ENCODE results near the gene HEBP1. TPM values are rescaled to one million over a fixed set of nuclear protein-coding genes. Genes with fewer than 3 reads are reported as not detected.
A peak's percentile ranks its signal among the peaks of the same experiment; 100 is the strongest.

HEBP1 gene
- total and polyA plus RNA-seq, 5 donors from 2014 or later, result 12.1 to 26.3 (median 21.8) TPM

DNA sequence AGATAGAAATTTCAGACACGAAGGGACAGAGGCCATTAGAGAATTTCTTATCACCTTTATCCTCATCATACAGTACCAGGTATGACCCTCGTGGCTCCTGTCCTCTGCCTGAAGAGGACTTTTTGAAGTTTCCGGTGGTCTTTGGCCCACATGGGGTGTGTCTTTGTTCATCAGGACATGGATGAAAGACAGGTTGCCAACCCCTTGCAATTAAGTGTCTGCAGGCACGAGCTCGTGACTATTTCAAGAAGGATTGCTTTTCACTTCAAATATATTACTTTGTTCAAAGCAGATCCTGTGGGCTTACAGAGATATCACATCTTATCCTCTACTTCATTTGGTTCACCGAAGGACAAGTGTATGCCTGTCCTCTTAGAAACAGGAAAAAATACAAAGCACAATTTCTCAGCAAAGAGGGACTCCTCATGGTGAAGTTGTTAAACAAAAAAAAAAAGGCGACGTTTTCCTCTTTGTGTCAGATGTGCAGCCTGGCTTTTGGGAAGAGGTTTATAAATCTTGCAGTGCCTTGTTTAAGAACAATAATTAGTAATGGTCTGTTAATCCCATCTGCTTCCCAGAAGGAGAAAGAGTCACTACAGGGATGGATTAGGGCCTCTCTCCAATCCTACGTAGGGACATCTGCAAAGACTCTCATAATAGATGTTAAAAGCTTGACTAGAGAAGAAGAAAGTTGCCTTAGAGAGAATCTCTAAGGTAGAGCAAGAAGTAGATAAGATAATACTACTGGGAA, 30.7 kb upstream of the HEBP1 start:
- no peaks in the 10 kb centered on the region for H3K36me3 ChIP-seq (ENCODE audit: control insufficient read depth, insufficient read depth, low read length)
- Mint-ChIP-seq H3K9me3 (no peaks in the 10 kb centered on the region), H3K27ac (no peak overlapping the region), H3K36me3 (peaks cover 2% of the 10 kb centered on the region), H3K4me1 (no peaks in the 10 kb centered on the region), H3K27me3 (peaks cover 31% of the 10 kb centered on the region), H3K4me3 (no peak overlapping the region)
- no peak overlapping the region for H3K27ac ChIP-seq (ENCODE audit: insufficient read depth, low read length, poor library complexity, severe bottlenecking)
- H3K4me1 ChIP-seq (ENCODE audit: control insufficient read depth, insufficient read depth, low read length, poor library complexity, severe bottlenecking), result no peaks in the 10 kb centered on the region
- H3K27me3 ChIP-seq (ENCODE audit: control insufficient read depth, insufficient read depth, low read length), result peaks cover 23% of the 10 kb centered on the region
- H3K4me3 ChIP-seq (ENCODE audit: low read depth, low read length), result no peak overlapping the region
- ATAC-seq (ENCODE audit: low read depth in 2 of 2) (no peak), DNase-seq (no peak)
- no peaks in the 10 kb centered on the region for H3K9me3 ChIP-seq (ENCODE audit: control insufficient read depth in 2 of 2, low read length in 2 of 2)

DNA sequence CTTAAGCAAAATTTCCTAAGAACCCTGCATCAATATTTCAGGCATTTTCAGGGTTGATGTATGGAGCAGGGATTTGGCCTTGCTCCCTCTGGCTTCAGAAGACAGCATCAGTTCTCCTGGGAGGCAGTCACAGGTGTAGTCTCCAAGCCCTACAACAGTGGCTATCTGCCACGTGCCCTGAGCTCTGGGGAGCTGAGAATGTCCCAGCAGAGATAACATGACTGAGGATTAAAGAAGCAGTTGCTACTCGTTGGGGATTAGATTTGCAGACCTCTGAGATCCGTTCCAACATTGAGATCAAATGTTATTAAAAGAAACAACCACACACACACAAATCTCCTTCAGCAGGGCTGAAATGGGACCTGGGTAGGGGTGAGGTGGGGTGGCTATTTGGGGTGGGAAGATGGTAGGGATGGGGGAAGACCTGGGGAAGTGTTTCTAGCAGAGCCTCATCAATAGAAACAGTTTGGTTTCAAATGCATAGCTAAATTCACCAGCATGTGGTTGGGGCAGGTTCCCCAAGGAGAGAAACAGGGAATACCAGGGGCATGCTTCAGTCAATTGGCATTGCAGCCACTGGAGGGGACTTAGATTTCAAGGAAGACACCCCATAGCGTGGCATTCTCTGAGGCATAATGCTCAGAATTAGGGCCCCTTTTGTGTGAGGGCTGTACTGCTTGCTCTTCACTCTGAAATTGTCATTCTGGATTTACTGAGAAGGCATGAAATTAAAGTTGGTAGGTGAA, 28.9 kb upstream of the HEBP1 start:
- Mint-ChIP-seq H3K4me3 (no peak overlapping the region), H3K9me3 (no peaks in the 10 kb centered on the region), H3K36me3 (peaks cover 7% of the 10 kb centered on the region), H3K27ac (no peak overlapping the region), H3K4me1 (no peaks in the 10 kb centered on the region), H3K27me3 (peaks cover 44% of the 10 kb centered on the region)
- Histone ChIP-seq H3K27ac (ENCODE audit: insufficient read depth, low read length, poor library complexity, severe bottlenecking) (no peak overlapping the region), H3K36me3 (ENCODE audit: control insufficient read depth, insufficient read depth, low read length) (no peaks in the 10 kb centered on the region), H3K9me3 (ENCODE audit: control insufficient read depth in 2 of 2, low read length in 2 of 2) (no peaks in the 10 kb centered on the region), H3K4me3 (ENCODE audit: low read depth, low read length) (no peak overlapping the region), H3K27me3 (ENCODE audit: control insufficient read depth, insufficient read depth, low read length) (peaks cover 26% of the 10 kb centered on the region), H3K4me1 (ENCODE audit: control insufficient read depth, insufficient read depth, low read length, poor library complexity, severe bottlenecking) (no peaks in the 10 kb centered on the region)
- DNase-seq, result no peak
- ATAC-seq (ENCODE audit: low read depth in 2 of 2), result no peak

DNA sequence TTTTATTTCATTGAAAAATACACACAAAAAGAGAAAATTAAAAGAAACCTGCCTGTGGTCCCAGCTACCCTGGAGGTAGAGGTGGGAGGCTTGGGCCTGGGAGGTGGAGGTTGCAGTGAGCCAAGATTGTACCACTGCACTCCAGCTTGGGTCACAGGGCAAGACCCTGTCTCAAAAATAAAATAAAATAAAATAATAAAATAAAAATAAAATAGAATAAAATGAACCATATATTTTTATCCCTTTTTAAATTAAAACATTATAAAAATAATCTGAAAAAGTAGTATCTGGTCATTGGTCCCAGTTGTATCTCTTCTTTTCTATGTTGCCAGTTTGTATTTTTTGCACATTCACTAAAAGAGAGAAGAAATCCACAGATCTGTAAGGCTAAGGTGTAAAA, 27.4 kb upstream of the HEBP1 start:
- H3K36me3 Mint-ChIP-seq, result peaks cover 7% of the 10 kb centered on the region
- no peak for ATAC-seq (ENCODE audit: low read depth in 2 of 2)
- Histone ChIP-seq H3K27me3 (ENCODE audit: control insufficient read depth, insufficient read depth, low read length) (peaks cover 26% of the 10 kb centered on the region), H3K4me3 (ENCODE audit: low read depth, low read length) (no peak overlapping the region), H3K4me1 (ENCODE audit: control insufficient read depth, insufficient read depth, low read length, poor library complexity, severe bottlenecking) (no peaks in the 10 kb centered on the region), H3K27ac (ENCODE audit: insufficient read depth, low read length, poor library complexity, severe bottlenecking) (no peak overlapping the region), H3K9me3 (ENCODE audit: control insufficient read depth in 2 of 2, low read length in 2 of 2) (no peaks in the 10 kb centered on the region), H3K36me3 (ENCODE audit: control insufficient read depth, insufficient read depth, low read length) (no peaks in the 10 kb centered on the region)
- H3K27ac Mint-ChIP-seq, result no peak overlapping the region
- peaks cover 0 to 2% (median 0%) of the 10 kb centered on the region in 7 donors for H3K9me3 Mint-ChIP-seq
- H3K4me1 Mint-ChIP-seq, result no peaks in the 10 kb centered on the region
- peaks cover 48% of the 10 kb centered on the region for H3K27me3 Mint-ChIP-seq
- DNase-seq, result no peak
- H3K4me3 Mint-ChIP-seq, result no peak overlapping the region

DNA sequence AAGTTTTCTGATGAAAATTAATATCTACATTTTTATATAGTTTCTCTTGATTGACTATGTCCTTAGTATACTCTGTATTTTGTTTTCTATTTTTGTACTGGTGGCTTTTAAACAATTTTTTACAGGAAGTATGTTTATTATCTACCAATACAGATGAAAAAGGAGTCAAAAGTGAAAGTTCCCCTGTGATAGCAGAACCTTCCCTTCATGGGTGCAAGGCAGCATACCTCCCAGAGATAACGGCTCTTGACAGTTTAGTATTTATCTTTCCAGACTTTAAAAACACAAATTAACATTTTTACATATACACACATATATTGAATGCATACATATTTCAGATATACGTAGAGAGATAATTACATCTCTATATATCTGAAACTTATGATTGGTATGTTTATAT, 27.0 kb upstream of the HEBP1 start:
- Mint-ChIP-seq H3K9me3 (peaks cover 0 to 2% (median 0%) of the 10 kb centered on the region in 7 donors), H3K4me1 (no peaks in the 10 kb centered on the region), H3K36me3 (peaks cover 7% of the 10 kb centered on the region), H3K4me3 (no peak overlapping the region), H3K27me3 (peaks cover 48% of the 10 kb centered on the region), H3K27ac (no peak overlapping the region)
- no peak for ATAC-seq (ENCODE audit: low read depth in 2 of 2)
- Histone ChIP-seq H3K4me1 (ENCODE audit: control insufficient read depth, insufficient read depth, low read length, poor library complexity, severe bottlenecking) (no peaks in the 10 kb centered on the region), H3K4me3 (ENCODE audit: low read depth, low read length) (no peak overlapping the region), H3K27me3 (ENCODE audit: control insufficient read depth, insufficient read depth, low read length) (peaks cover 26% of the 10 kb centered on the region), H3K27ac (ENCODE audit: insufficient read depth, low read length, poor library complexity, severe bottlenecking) (no peak overlapping the region), H3K9me3 (ENCODE audit: control insufficient read depth in 2 of 2, low read length in 2 of 2) (no peaks in the 10 kb centered on the region), H3K36me3 (ENCODE audit: control insufficient read depth, insufficient read depth, low read length) (no peaks in the 10 kb centered on the region)
- DNase-seq, result no peak

DNA sequence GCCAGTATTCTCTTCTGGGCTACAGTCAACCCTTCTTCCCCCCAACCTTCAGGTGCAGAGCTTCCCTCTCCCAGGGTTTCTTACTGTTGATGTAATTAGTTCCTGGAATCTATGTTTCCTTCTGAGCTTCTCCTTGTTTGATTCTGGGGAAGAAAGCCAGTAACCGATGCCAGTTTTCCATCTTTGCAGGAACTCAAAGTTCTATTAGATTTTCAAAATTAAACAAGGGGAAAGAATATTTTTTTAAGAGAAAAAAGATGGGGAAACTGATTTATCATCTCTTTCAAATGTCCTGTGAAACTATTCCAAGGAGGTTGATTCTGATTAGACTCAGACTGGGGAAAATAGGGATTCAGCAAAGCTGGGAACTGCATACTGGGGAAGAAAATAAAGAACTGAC, 26.2 kb upstream of the HEBP1 start:
- peaks cover 7% of the 10 kb centered on the region for H3K36me3 Mint-ChIP-seq
- peaks cover 24% of the 10 kb centered on the region for H3K27me3 ChIP-seq (ENCODE audit: control insufficient read depth, insufficient read depth, low read length)
- H3K4me3 Mint-ChIP-seq, result no peak overlapping the region
- peaks cover 48% of the 10 kb centered on the region for H3K27me3 Mint-ChIP-seq
- DNase-seq (no peak), ATAC-seq (ENCODE audit: low read depth in 2 of 2) (no peak)
- peaks cover 0 to 2% (median 0%) of the 10 kb centered on the region in 7 donors for H3K9me3 Mint-ChIP-seq
- H3K4me1 Mint-ChIP-seq, result no peaks in the 10 kb centered on the region
- H3K9me3 ChIP-seq (ENCODE audit: control insufficient read depth in 2 of 2, low read length in 2 of 2), result no peaks in the 10 kb centered on the region
- H3K4me3 ChIP-seq (ENCODE audit: low read depth, low read length), result no peak overlapping the region
- no peak overlapping the region for H3K27ac ChIP-seq (ENCODE audit: insufficient read depth, low read length, poor library complexity, severe bottlenecking)
- no peak overlapping the region for H3K27ac Mint-ChIP-seq
- H3K36me3 ChIP-seq (ENCODE audit: control insufficient read depth, insufficient read depth, low read length), result no peaks in the 10 kb centered on the region
- H3K4me1 ChIP-seq (ENCODE audit: control insufficient read depth, insufficient read depth, low read length, poor library complexity, severe bottlenecking), result no peaks in the 10 kb centered on the region

DNA sequence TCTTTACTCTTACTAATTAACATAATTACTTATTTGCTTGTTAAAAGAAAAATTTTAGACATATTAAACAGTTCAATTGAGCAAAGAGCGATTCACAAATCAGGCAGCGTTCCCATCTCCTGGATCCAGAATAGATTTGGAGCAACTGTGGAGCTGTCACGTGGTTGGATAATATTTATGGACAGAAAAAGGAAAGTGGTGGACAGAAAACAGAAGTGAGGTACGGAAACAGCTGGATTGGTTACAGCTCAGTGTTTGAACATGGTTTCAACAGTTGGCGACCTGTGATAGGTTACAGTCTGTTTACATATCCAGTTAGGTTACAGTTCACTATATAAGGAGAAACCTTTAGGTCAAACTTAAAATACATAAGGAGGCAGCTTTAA, 24.5 kb upstream of the HEBP1 start:
- peaks cover 53% of the 10 kb centered on the region for H3K27me3 Mint-ChIP-seq
- DNase-seq (no peak), ATAC-seq (ENCODE audit: low read depth in 2 of 2) (no peak)
- H3K27me3 ChIP-seq (ENCODE audit: control insufficient read depth, insufficient read depth, low read length), result peaks cover 21% of the 10 kb centered on the region
- H3K36me3 ChIP-seq (ENCODE audit: control insufficient read depth, insufficient read depth, low read length), result no peaks in the 10 kb centered on the region
- peaks cover 7% of the 10 kb centered on the region for H3K36me3 Mint-ChIP-seq
- H3K9me3 Mint-ChIP-seq, result peaks cover 0 to 2% (median 0%) of the 10 kb centered on the region in 7 donors
- no peak overlapping the region for H3K27ac Mint-ChIP-seq
- H3K9me3 ChIP-seq (ENCODE audit: control insufficient read depth in 2 of 2, low read length in 2 of 2), result no peaks in the 10 kb centered on the region
- no peak overlapping the region for H3K4me3 ChIP-seq (ENCODE audit: low read depth, low read length)
- H3K4me3 Mint-ChIP-seq, result no peak overlapping the region
- H3K4me1 Mint-ChIP-seq, result no peaks in the 10 kb centered on the region
- H3K27ac ChIP-seq (ENCODE audit: insufficient read depth, low read length, poor library complexity, severe bottlenecking), result no peak overlapping the region
- no peaks in the 10 kb centered on the region for H3K4me1 ChIP-seq (ENCODE audit: control insufficient read depth, insufficient read depth, low read length, poor library complexity, severe bottlenecking)

DNA sequence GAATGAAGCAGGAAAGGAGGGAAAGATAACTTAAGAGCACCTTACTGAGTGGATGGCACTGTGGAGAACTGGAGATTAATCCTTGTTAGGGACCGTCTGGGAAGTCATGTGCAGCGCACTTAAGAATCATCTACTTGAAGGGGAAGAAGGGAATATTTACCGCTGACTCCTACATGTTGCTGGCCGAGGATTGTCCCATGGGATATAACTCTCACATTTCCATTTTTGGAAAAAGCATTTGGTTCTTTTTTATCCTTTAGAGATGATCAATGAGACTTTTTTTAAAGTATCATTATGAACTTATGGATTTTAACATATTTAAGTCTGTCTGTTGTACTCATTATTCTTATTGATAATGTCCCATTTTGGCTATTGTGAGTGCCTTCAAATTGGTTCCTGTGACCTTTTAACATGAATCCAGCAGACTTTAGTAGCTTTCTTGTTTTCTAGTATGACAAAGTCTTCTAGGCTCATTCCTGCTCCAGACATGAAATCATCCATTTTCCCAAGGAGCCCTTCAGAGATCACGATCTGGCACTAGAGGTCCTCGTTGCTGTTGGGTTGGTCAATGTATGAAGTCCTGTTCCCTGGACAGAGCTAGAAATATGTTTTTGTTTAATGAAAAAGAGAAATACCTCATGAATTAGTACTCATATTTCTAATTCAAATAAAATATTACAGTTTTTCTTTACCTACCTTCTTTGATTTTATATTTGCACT, 23.9 kb upstream of the HEBP1 start:
- no peaks in the 10 kb centered on the region for H3K4me1 Mint-ChIP-seq
- ATAC-seq (ENCODE audit: low read depth in 2 of 2), result no peak
- peaks cover 0 to 2% (median 0%) of the 10 kb centered on the region in 7 donors for H3K9me3 Mint-ChIP-seq
- peaks cover 7% of the 10 kb centered on the region for H3K36me3 Mint-ChIP-seq
- no peak overlapping the region for H3K4me3 Mint-ChIP-seq
- peaks cover 53% of the 10 kb centered on the region for H3K27me3 Mint-ChIP-seq
- H3K4me1 ChIP-seq (ENCODE audit: control insufficient read depth, insufficient read depth, low read length, poor library complexity, severe bottlenecking), result no peaks in the 10 kb centered on the region
- H3K27ac ChIP-seq (ENCODE audit: insufficient read depth, low read length, poor library complexity, severe bottlenecking), result no peak overlapping the region
- no peaks in the 10 kb centered on the region for H3K9me3 ChIP-seq (ENCODE audit: control insufficient read depth in 2 of 2, low read length in 2 of 2)
- no peaks in the 10 kb centered on the region for H3K36me3 ChIP-seq (ENCODE audit: control insufficient read depth, insufficient read depth, low read length)
- DNase-seq, result peak in 1 of 3 donors; percentile 8
- no peak overlapping the region for H3K4me3 ChIP-seq (ENCODE audit: low read depth, low read length)
- peaks cover 24% of the 10 kb centered on the region for H3K27me3 ChIP-seq (ENCODE audit: control insufficient read depth, insufficient read depth, low read length)
- H3K27ac Mint-ChIP-seq, result no peak overlapping the region
